Measurements from ENCODE around the gene ANKRD40.

- TF ChIP-seq POLR2A (IDR thresholded peaks at IDR 0.05) (no peak), CTCF (IDR thresholded peaks at IDR 0.05) (no peak)
Measured at GRCh38 chr17:50697062-50697461, 10.7 kb downstream of the ANKRD40 start.
